ENCODE measurements around the gene GPR180.

GPR180 gene

GRCh38 chr13:94612050-94612449 is 10.4 kb downstream of the GPR180 start:
- no peak overlapping the region for H3K4me3 ChIP-seq (ENCODE audit: low read depth in 1 of 2, low read length in 2 of 2)
- H2AFZ ChIP-seq (ENCODE audit: low read depth, low read length), result no peak overlapping the region
- ATAC-seq (ENCODE audit: insufficient read depth, low read depth) (no peak), DNase-seq (no peak)
- no peaks in the 10 kb centered on the region for H3K27me3 ChIP-seq (ENCODE audit: insufficient read depth, low read length, poor library complexity)
- peaks cover 19% of the 10 kb centered on the region; the same call in 1 of the 2 replicates for H3K79me2 ChIP-seq (ENCODE audit: insufficient read depth, low read length)
- H3K9ac ChIP-seq (ENCODE audit: low read depth, low read length), result no peak overlapping the region
- no peaks in the 10 kb centered on the region for H3K9me3 ChIP-seq (ENCODE audit: insufficient read depth, low read length, severe bottlenecking)
- peaks cover 3% of the 10 kb centered on the region; the same call in 1 of the 2 replicates for H3K4me1 ChIP-seq (ENCODE audit: insufficient read depth, low read length)
- no peak overlapping the region for H3K27ac ChIP-seq (ENCODE audit: low read length)
- H3K36me3 ChIP-seq (ENCODE audit: insufficient read depth, low read length), result peaks cover 78% of the 10 kb centered on the region
- no peak overlapping the region for H3K4me2 ChIP-seq (ENCODE audit: insufficient read depth, low read length)
- TF ChIP-seq CTCF (IDR thresholded peaks at IDR 0.05; ENCODE audit: borderline replicate concordance, extremely low read depth, low read length, poor library complexity, severe bottlenecking), result no peak
- no peaks in the 10 kb centered on the region; the same call in 1 of the 2 replicates for H4K20me1 ChIP-seq (ENCODE audit: insufficient read depth, low read length)

- Histone ChIP-seq H3K9ac (ENCODE audit: low read depth, low read length) (no peak overlapping the region), H3K27me3 (ENCODE audit: insufficient read depth, low read length, poor library complexity) (no peaks in the 10 kb centered on the region), H3K4me1 (ENCODE audit: insufficient read depth, low read length) (no peaks in the 10 kb centered on the region), H3K79me2 (ENCODE audit: insufficient read depth, low read length) (peaks cover 16% of the 10 kb centered on the region; the same call in 1 of the 2 replicates), H3K4me2 (ENCODE audit: insufficient read depth, low read length) (no peak overlapping the region), H3K9me3 (ENCODE audit: insufficient read depth, low read length, severe bottlenecking) (no peaks in the 10 kb centered on the region), H3K36me3 (ENCODE audit: insufficient read depth, low read length) (peaks cover 74% of the 10 kb centered on the region), H2AFZ (ENCODE audit: low read depth, low read length) (no peak overlapping the region), H3K4me3 (ENCODE audit: low read depth in 1 of 2, low read length in 2 of 2) (no peak overlapping the region), H4K20me1 (ENCODE audit: insufficient read depth, low read length) (no peaks in the 10 kb centered on the region; the same call in 1 of the 2 replicates), H3K27ac (ENCODE audit: low read length) (no peak overlapping the region)
- ATAC-seq (ENCODE audit: insufficient read depth, low read depth) (no peak), DNase-seq (no peak)
- TF ChIP-seq CTCF (IDR thresholded peaks at IDR 0.05; ENCODE audit: borderline replicate concordance, extremely low read depth, low read length, poor library complexity, severe bottlenecking) (no peak), EZH2 (IDR thresholded peaks at IDR 0.05; ENCODE audit: borderline replicate concordance, low read depth, low read length, severe bottlenecking) (no peak)
These were observed 11.4 kb downstream of the GPR180 start for GRCh38 chr13:94613051-94613450.

GRCh38 chr13:94617389-94618000 is 15.8 kb downstream of the GPR180 start:
- DNase-seq (peak; percentile 34), ATAC-seq (ENCODE audit: insufficient read depth, low read depth) (peak; percentile 71)
- Histone ChIP-seq H3K27me3 (ENCODE audit: insufficient read depth, low read length, poor library complexity) (no peaks in the 10 kb centered on the region), H3K9ac (ENCODE audit: low read depth, low read length) (no peak overlapping the region), H3K9me3 (ENCODE audit: insufficient read depth, low read length, severe bottlenecking) (no peaks in the 10 kb centered on the region), H3K4me2 (ENCODE audit: insufficient read depth, low read length) (no peak overlapping the region), H2AFZ (ENCODE audit: low read depth, low read length) (no peak overlapping the region), H3K79me2 (ENCODE audit: insufficient read depth, low read length) (0 out of 2 replicates have a peak, but pooled peaks cover 10% of the 10 kb centered on the region), H3K27ac (ENCODE audit: low read length) (no peak overlapping the region), H3K36me3 (ENCODE audit: insufficient read depth, low read length) (peaks cover 62% of the 10 kb centered on the region), H3K4me1 (ENCODE audit: insufficient read depth, low read length) (no peaks in the 10 kb centered on the region), H3K4me3 (ENCODE audit: low read depth in 1 of 2, low read length in 2 of 2) (no peak overlapping the region), H4K20me1 (ENCODE audit: insufficient read depth, low read length) (no peaks in the 10 kb centered on the region; the same call in 1 of the 2 replicates)
- no peak for TF ChIP-seq EZH2 (IDR thresholded peaks at IDR 0.05; ENCODE audit: borderline replicate concordance, low read depth, low read length, severe bottlenecking)
- peak; percentile 80 for TF ChIP-seq CTCF (IDR thresholded peaks at IDR 0.05; ENCODE audit: borderline replicate concordance, extremely low read depth, low read length, poor library complexity, severe bottlenecking)
